H9 (cell line): ENCODE measurements around the gene DNAI2. TPM values are rescaled to one million over a fixed set of nuclear protein-coding genes. Genes with fewer than 3 reads are reported as not detected.

Experiments
- DNase-seq: peaks from one replicate; pipeline ENCODE4 v3.0.0-alpha.2; 2017
- H2AFZ ChIP-seq: one replicate; pipeline ENCODE4 v1.6.1; 2013; ENCODE audit warnings: mild to moderate bottlenecking, low read length, control low read depth, moderate library complexity
- H2AK5ac ChIP-seq: 2 replicates; pipeline ENCODE4 v1.6.1; 2013; ENCODE audit warnings: low read length, control low read depth, mixed read lengths; ENCODE audit not compliant: insufficient read length
- H2BK120ac ChIP-seq: one replicate; pipeline ENCODE4 v1.6.1; 2013; ENCODE audit warnings: low read depth, mild to moderate bottlenecking, low read length, control low read depth, inconsistent platforms; ENCODE audit not compliant: poor library complexity, severe bottlenecking
- H2BK12ac ChIP-seq: 2 replicates; pipeline ENCODE4 v1.6.1; 2013; ENCODE audit warnings: low read length, control low read depth, mixed read lengths, low read depth; ENCODE audit not compliant: insufficient read length
- H2BK15ac ChIP-seq: 2 replicates; pipeline ENCODE4 v1.6.1; 2013; ENCODE audit warnings: low read depth, low read length, control low read depth
- H2BK20ac ChIP-seq: one replicate; pipeline ENCODE4 v1.6.1; 2013; ENCODE audit warnings: low read depth, mild to moderate bottlenecking, low read length, control low read depth, inconsistent platforms; ENCODE audit not compliant: poor library complexity, severe bottlenecking
- H2BK5ac ChIP-seq: 2 replicates; pipeline ENCODE4 v1.6.1; 2013; ENCODE audit warnings: low read length, control low read depth, mixed read lengths; ENCODE audit not compliant: insufficient read length
- H3K14ac ChIP-seq: 2 replicates; pipeline ENCODE4 v1.6.1; 2013; ENCODE audit warnings: low read length, control low read depth; ENCODE audit not compliant: insufficient read depth
- H3K18ac ChIP-seq: 2 replicates; pipeline ENCODE4 v1.6.1; 2013; ENCODE audit warnings: low read depth, mild to moderate bottlenecking, mixed read lengths, low read length, control low read depth; ENCODE audit not compliant: insufficient read length
- H3K23ac ChIP-seq: 2 replicates; pipeline ENCODE4 v1.6.1; 2013; ENCODE audit warnings: low read length, control low read depth, mixed read lengths, low read depth; ENCODE audit not compliant: insufficient read length
- H3K23me2 ChIP-seq: 2 replicates; pipeline ENCODE4 v1.6.1; 2013; ENCODE audit warnings: low read depth, mild to moderate bottlenecking, mixed read lengths, low read length, control low read depth; ENCODE audit not compliant: insufficient read length, poor library complexity, severe bottlenecking
- H3K27ac ChIP-seq: 2 replicates; pipeline ENCODE4 v1.5.1; 2013; ENCODE audit warnings: low read length, control low read depth, mixed read lengths, low read depth; ENCODE audit not compliant: insufficient read length
- H3K27me3 ChIP-seq: 2 replicates; pipeline ENCODE4 v1.6.1; 2013; ENCODE audit warnings: low read length, control low read depth, inconsistent platforms; ENCODE audit not compliant: insufficient read depth
- H3K4ac ChIP-seq: 2 replicates; pipeline ENCODE4 v1.6.1; 2013; ENCODE audit warnings: low read depth, mild to moderate bottlenecking, control low read depth, inconsistent platforms, low read length, moderate library complexity
- H3K4me1 ChIP-seq: 2 replicates; pipeline ENCODE4 v1.6.1; 2013; ENCODE audit warnings: low read length, control low read depth, inconsistent platforms; ENCODE audit not compliant: insufficient read depth
- H3K4me2 ChIP-seq: 2 replicates; pipeline ENCODE4 v1.6.1; 2013; ENCODE audit warnings: low read length, control low read depth, mixed read lengths; ENCODE audit not compliant: insufficient read length, insufficient read depth
- H3K56ac ChIP-seq: 2 replicates; pipeline ENCODE4 v1.6.1; 2013; ENCODE audit warnings: low read depth, mild to moderate bottlenecking, mixed read lengths, low read length, control low read depth; ENCODE audit not compliant: insufficient read length
- H3K79me1 ChIP-seq: 2 replicates; pipeline ENCODE4 v1.6.1; 2013; ENCODE audit warnings: low read depth, mild to moderate bottlenecking, moderate library complexity, low read length, control low read depth, inconsistent platforms; ENCODE audit not compliant: insufficient read depth, poor library complexity, severe bottlenecking
- H3K79me2 ChIP-seq: 2 replicates; pipeline ENCODE4 v1.6.1; 2013; ENCODE audit warnings: low read length, control low read depth, inconsistent platforms; ENCODE audit not compliant: insufficient read depth
- H3K9ac ChIP-seq: 2 replicates; pipeline ENCODE4 v1.6.1; 2013; ENCODE audit warnings: low read length, control low read depth, mixed read lengths; ENCODE audit not compliant: insufficient read length; ENCODE audit errors: extremely low read depth
- H3K9me3 ChIP-seq: one replicate; pipeline ENCODE4 v1.6.1; 2013; ENCODE audit warnings: low read depth, low read length, inconsistent platforms; ENCODE audit not compliant: control insufficient read depth
- H3T11ph ChIP-seq: one replicate; pipeline ENCODE4 v1.6.1; 2013; ENCODE audit warnings: mild to moderate bottlenecking, low read length, control low read depth, inconsistent platforms
- H4K20me1 ChIP-seq: one replicate; pipeline ENCODE4 v1.6.1; 2013; ENCODE audit not compliant: control insufficient read depth, insufficient read length, insufficient read depth
- H4K5ac ChIP-seq: 2 replicates; pipeline ENCODE4 v1.6.1; 2013; ENCODE audit warnings: low read depth, mild to moderate bottlenecking, mixed read lengths, low read length, control low read depth; ENCODE audit not compliant: insufficient read length
- H4K8ac ChIP-seq: replicated peaks from 2 replicates; pipeline ENCODE4 v1.6.1; 2013; ENCODE audit warnings: low read length, control low read depth, mixed read lengths, low read depth; ENCODE audit not compliant: insufficient read length
- H4K91ac ChIP-seq: 2 replicates; pipeline ENCODE4 v1.6.1; 2013; ENCODE audit warnings: low read depth, mild to moderate bottlenecking, moderate library complexity, mixed read lengths, low read length, control low read depth; ENCODE audit not compliant: insufficient read length
- H3K27ac Mint-ChIP-seq, 3 experiments: 2 replicates in 2 of 3; 3 replicates in 1 of 3; pipeline ENCODE4 v1.8.0; 2020 to 2021; ENCODE audit warnings: mixed read lengths in 3 of 3, mild to moderate bottlenecking in 1 of 3, moderate library complexity in 1 of 3
- H3K27me3 Mint-ChIP-seq: 2 replicates; pipeline ENCODE4 v1.8.0; 2021; ENCODE audit warnings: low read depth, mild to moderate bottlenecking, moderate library complexity, mixed read lengths
- H3K36me3 Mint-ChIP-seq, 3 experiments: 2 replicates in 2 of 3; 3 replicates in 1 of 3; pipeline ENCODE4 v1.8.0; 2020 to 2021; ENCODE audit warnings: low read depth in 3 of 3, mixed read lengths in 3 of 3; ENCODE audit not compliant: insufficient read depth in 1 of 3
- H3K4me1 Mint-ChIP-seq, 2 experiments: 2 replicates each; pipeline ENCODE4 v1.8.0; 2020; ENCODE audit warnings: mixed read lengths in 2 of 2
- H3K4me3 Mint-ChIP-seq, 2 experiments: 2 replicates in 1 of 2; 3 replicates in 1 of 2; pipeline ENCODE4 v1.8.0; 2020 to 2021; ENCODE audit warnings: mild to moderate bottlenecking in 2 of 2, mixed read lengths in 2 of 2, moderate library complexity in 1 of 2
- H3K9me3 Mint-ChIP-seq, 2 experiments: 2 replicates in 1 of 2; 3 replicates in 1 of 2; pipeline ENCODE4 v1.8.0; 2020; ENCODE audit warnings: mild to moderate bottlenecking in 2 of 2, mixed read lengths in 2 of 2, moderate library complexity in 1 of 2
- WGBS: extraction: QIAGEN DNeasy Blood & Tissue Kit; methylation state at CpG from one replicate; pipeline ENCODE4 v1.1.7; 2013; ENCODE audit warnings: missing lambda C conversion rate, low lambda C conversion rate, mixed read lengths; ENCODE audit not compliant: insufficient read length; ENCODE audit errors: extremely low coverage; 5-methylcytosine and 5-hydroxymethylcytosine counted together
- total RNA-seq: library from RNA; stranded (reverse); gene quantifications from 2 replicates; pipeline ENCODE4 v1.2.1, GENCODE V29; 2021
- TF ChIP-seq, protein P1 (sequence below): fragments of 200-600 bp; sonication (generic); conservative IDR thresholded peaks from 3 replicates; pipeline ENCODE4 v1.8.0; 2021; ENCODE audit warnings: antibody characterized with exemption, mild to moderate bottlenecking

DNAI2 gene
- total RNA-seq, 1 experiment from 2014 or later, result not detected

DNA sequence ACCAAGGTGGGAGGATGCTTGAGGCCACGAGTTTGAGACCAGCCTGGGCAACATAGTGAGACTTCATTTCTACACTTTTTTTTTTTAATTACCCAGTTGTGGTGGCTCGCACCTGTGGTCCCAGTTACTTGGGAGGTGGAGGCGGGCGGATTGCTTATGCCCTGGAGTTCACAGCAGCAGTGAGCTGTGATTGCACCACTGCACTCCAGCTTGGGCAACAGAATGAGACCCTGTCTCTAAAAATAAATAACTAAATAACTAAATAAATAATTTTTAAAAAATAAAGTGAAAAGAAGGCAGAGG, 9.3 kb downstream of the DNAI2 start:
- Mint-ChIP-seq H3K27ac (no peak overlapping the region), H3K27me3 (peaks cover 9% of the 10 kb centered on the region), H3K4me1 (peaks cover 6 to 7% of the 10 kb centered on the region in 2 experiments; a peak in 3 of 4 replicates), H3K9me3 (no peaks in the 10 kb centered on the region), H3K36me3 (no peaks in the 10 kb centered on the region), H3K4me3 (no peak overlapping the region)
- DNase-seq, result no peak
- Histone ChIP-seq H3T11ph (no peak overlapping the region), H3K9ac (no peak overlapping the region), H3K4ac (no peak overlapping the region), H2BK120ac (no peak overlapping the region), H2BK20ac (no peak overlapping the region), H3K23ac (no peak overlapping the region), H3K4me1 (no peaks in the 10 kb centered on the region), H3K27ac (no peak overlapping the region), H3K18ac (no peak overlapping the region), H2BK12ac (no peak overlapping the region), H3K4me2 (no peak overlapping the region), H3K23me2 (peaks cover 6% of the 10 kb centered on the region), H4K8ac (no peak overlapping the region), H3K27me3 (no peaks in the 10 kb centered on the region), H3K79me2 (no peaks in the 10 kb centered on the region), H3K79me1 (no peaks in the 10 kb centered on the region), H3K9me3 (no peaks in the 10 kb centered on the region), H4K20me1 (no peaks in the 10 kb centered on the region), H4K91ac (no peak overlapping the region), H2BK5ac (no peak overlapping the region), H2AFZ (no peak overlapping the region), H3K14ac (no peak overlapping the region), H4K5ac (no peak overlapping the region), H3K56ac (no peak overlapping the region), H2BK15ac (no peak overlapping the region), H2AK5ac (no peak overlapping the region)
- no CpG with 5 or more reads among the region's 4 CpGs for WGBS
- TF ChIP-seq, protein P1, sequence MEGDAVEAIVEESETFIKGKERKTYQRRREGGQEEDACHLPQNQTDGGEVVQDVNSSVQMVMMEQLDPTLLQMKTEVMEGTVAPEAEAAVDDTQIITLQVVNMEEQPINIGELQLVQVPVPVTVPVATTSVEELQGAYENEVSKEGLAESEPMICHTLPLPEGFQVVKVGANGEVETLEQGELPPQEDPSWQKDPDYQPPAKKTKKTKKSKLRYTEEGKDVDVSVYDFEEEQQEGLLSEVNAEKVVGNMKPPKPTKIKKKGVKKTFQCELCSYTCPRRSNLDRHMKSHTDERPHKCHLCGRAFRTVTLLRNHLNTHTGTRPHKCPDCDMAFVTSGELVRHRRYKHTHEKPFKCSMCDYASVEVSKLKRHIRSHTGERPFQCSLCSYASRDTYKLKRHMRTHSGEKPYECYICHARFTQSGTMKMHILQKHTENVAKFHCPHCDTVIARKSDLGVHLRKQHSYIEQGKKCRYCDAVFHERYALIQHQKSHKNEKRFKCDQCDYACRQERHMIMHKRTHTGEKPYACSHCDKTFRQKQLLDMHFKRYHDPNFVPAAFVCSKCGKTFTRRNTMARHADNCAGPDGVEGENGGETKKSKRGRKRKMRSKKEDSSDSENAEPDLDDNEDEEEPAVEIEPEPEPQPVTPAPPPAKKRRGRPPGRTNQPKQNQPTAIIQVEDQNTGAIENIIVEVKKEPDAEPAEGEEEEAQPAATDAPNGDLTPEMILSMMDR, result no peak
